NT2/D1 (cell line): ENCODE measurements around the gene TOM1L2.

Experiments used
- SUZ12 ChIP-seq: IDR thresholded peaks from 2 replicates; pipeline ENCODE4 v1.6.1; 2011; ENCODE audit not compliant: insufficient read length, insufficient read depth; ENCODE audit errors: extremely low read depth
- YY1 ChIP-seq: IDR thresholded peaks from 2 replicates; pipeline ENCODE4 v1.6.1; 2011; ENCODE audit not compliant: insufficient read length, insufficient read depth
- ZNF274 ChIP-seq: IDR thresholded peaks from 2 replicates; pipeline ENCODE4 v1.6.1; 2011; ENCODE audit warnings: mild to moderate bottlenecking, low read depth, low read length

DNA sequence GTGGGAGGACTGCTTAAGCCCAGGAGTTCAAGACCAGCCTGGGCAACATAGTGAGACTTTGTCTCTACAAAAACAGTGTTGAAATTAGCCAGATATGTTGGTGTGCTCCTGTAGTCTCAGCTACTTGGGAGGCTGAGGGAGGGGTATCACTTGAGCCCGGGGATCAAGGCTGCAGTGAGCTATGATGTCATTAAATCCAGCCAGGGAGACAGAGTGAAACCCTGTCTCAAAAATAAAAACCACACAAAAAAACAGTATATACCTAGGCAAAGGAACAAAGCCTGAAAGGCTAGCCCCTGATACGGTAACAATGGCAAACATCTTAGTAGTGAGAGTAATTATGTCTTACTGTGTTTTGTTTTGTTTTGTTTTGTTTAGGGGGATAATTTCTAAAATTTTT lies 38.0 kb downstream of the TOM1L2 start:
- no peak for TF ChIP-seq ZNF274
- no peak for TF ChIP-seq YY1
- TF ChIP-seq SUZ12, result no peak
